Measurements from ENCODE around the gene UGT1A9.
"Not testable (repeated sequence)": the region's sequence is repeated elsewhere in the genome, so short reads cannot be mapped to it uniquely, and the experiment has no call there.

UGT1A9 gene

DNA sequence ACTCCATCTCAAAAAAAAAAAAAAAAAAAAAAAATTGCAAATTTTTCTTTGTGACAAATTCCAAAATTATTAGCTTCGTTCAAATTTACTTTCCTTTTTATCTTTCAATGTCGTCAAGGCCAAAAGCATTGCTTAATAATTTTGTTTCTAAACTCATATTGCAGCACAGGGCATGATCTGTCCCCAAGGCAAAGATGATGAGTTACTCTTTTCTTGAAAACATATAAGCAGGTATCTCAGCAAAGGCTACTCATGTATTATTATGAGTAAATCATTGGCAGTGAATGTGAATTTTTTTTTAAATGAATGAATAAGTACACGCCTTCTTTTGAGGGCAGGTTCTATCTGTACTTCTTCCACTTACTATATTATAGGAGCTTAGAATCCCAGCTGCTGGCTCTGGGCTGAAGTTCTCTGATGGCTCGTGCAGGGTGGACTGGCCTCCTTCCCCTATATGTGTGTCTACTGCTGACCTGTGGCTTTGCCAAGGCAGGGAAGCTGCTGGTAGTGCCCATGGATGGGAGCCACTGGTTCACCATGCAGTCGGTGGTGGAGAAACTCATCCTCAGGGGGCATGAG, 9.9 kb downstream of the UGT1A9 start, which contains the start of gene UGT1A7:
Gene UGT1A7, plus strand, starts transcription at position 381 of the 579 bp plus-strand sequence. Its CDS starts 37 bp downstream, at position 418.
- DNase-seq: no peak

DNA sequence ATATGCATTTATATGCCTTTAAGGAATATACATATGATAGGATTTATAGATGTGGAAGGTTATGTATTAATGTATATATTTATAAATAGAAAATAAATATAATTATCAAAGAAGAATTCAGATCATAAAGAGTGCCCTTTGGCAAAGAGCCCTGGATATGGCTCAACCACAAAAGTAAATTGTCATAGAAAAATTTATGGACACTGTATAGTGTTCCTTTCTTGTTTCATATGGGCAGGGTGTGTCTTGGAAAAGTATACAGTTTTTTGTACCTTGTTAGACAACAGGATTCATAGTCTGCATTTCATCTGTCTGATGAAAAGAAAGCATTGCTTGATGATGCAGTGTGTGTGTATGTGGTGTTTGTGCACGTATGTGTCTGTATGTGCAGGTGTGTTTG, 12.9 kb downstream of the UGT1A9 start:
- no peak for DNase-seq

DNA sequence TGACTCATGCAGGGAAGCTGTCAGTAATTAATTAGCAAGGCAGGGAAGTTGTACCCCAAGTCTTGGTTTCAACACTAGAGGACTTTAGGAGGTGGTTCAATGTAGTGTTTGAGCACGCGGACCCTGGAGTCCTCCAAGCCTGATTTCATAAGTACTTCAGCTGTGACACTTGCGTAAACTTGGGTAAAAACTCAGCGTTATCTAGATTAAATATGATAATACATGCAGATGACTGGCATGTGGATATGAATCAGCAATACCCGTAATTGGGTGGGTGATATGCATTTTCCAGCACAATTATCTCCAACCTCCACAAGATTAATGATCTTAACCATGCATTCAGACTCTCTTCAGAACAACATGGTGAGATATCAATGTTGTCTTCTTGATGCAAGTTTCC, 15.2 kb downstream of the UGT1A9 start:
- DNase-seq: no peak

DNA sequence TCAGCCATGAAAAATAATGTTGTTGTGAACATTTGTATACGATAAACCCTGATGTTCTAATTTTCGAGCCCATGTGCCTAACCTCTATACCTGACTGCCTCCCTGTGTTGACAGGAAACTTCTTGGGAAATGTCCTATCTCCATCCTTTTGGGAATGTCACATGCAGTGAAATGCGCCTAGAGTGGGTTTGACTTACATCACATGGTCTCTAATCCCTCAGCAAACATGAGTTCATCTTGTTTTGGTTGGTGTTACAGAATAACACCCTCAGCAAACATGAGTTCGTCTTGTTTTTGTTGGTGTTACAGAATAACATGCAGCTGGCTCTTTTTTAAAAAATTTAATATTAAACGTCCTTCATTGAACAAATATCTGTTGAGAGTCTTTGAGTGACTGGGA, 16.6 kb downstream of the UGT1A9 start:
- no peak for DNase-seq

DNA sequence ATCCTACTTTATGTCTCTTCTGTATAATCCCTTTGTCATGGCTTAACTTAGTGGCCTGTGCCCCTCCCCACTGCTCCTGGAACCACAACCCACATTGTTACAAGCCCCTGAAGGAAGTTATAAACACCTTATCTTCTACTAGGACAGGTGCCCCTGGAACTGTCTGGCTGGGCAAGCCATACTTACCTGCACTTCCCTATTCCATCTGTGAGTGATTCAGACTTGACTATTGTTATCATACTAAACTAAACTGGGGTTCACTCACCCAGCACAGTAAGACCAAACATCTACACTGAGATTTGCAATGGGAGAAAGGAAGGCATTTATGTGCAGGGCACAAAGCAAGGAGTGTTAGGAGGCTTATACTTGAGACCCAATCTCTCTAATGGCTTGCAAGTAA, 17.3 kb downstream of the UGT1A9 start:
- DNase-seq: no peak

DNA sequence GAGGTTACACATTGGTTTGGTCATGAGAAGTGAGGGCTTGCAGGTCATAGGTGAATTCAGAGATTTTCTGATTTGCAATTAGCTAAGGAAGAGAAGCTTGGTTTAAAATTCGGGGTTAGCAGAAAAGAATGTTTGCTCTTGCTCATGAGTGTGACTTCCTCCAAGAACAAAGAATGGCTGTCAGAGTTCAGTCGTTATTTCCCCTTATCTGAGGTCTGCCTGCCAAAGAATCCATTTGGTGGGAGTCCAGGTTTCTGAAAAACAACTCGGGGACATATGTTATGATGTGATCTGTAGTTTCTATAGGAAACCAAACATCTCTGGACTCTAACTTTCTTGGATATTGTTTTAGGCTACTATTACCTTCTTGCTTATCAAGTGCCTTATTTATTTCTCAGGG, 17.8 kb downstream of the UGT1A9 start:
- DNase-seq: no peak

DNA sequence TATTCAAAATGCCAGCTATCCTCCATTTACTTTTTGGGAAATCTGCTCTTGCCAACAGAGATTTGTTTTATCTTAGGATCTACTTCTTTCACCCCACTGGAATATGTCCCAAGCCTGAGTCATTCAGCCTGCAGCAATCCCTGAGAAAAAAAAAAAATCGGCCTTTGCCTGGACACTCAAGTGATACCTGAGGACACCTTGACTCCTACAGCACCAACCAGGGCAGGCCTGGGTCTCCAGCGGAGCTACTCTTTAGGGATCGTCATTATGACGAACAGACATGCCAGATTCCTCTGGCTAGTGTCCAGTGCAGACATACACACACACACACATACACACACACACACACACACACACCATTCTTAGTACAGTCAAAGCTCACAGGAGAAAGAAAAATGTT, 18.7 kb downstream of the UGT1A9 start:
- DNase-seq: no peak

DNA sequence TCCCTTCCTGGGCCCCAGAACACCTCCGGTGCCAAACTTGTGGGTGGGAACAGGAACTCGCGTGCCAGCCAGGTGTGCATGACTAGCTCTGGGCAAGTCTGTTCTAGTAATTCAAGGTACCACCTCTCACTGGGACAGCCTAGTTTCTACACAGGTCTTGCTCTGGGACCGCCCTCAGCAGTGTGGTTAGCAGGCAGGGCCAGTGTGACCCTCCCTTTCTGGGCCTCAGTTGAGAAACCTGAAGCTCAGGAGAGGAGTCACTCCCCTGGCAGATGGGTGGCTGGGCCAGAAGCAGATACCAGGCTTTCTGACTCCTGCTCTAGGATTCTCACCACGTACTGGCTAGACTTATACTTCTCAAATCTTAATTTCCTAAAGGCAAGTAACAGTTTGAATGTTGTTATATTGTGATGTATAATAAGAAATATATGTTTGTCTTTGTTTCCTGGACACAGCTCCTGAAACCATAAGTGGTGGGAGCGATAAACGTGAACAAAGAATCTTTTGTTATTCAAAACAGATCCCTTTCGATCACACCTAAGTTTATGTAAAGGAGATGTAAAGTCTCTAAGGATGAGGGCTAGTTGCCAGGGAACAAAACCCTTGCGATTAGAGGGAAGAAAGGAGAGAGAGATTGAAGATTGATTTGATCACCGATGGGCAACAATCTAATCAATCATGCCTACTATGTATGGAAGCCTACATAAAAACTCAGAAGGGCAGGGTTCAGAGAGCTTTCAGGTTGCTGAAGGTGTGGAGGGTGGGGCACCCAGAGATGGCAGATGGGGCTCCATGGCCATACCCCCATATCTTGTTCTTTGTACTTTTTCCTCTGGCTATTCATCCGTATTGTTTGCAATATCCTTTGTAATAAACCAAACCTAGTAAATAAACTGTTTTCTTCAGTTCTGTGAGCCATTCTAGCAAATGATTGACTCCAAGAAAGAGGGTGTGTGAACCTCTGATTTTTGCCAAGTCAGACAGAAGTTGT, 20.0 kb downstream of the UGT1A9 start:
- no peak for DNase-seq

DNA sequence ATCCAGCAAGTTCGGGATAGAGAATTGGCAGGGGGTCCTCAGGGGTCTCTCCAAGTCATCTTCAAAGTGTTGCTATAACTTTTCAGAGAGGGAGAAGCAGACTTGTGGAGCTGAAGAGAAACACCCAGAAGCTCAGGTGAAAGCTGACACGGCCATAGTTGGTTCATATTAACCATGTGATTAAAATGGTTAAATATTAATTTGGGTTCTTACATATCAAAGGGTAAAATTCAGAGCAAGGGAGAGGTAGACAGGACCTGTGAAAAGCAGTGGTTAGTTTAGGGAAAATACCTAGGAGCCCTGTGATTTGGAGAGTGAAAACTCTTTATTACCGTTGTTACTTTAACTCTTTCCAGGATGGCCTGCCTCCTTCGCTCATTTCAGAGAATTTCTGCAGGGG, 20.9 kb downstream of the UGT1A9 start, which contains the start of gene UGT1A6:
Gene UGT1A6, plus strand, starts transcription at position 243 of the 400 bp plus-strand sequence. Its CDS starts 115 bp downstream, at position 358.
- no peak for DNase-seq

DNA sequence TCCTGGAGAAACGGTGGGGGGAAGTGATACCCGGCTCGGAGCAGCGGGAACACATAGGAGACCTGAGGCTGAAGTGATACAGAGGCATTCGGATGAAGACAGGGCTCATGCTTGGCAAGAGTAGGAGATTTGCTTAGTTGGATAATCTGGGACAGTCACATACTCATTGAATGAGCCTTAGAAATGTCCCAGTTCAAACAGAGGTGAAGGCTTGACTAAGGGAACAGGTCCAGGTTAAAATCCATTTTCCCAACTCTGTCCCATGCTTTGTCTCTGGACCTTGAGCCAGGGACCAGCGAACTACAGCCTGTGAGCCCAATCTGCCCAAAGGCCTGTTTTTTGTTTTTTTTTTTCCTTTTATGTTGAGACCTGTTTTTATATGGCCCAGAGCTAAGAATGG, 22.3 kb downstream of the UGT1A9 start:
- no peak for DNase-seq

DNA sequence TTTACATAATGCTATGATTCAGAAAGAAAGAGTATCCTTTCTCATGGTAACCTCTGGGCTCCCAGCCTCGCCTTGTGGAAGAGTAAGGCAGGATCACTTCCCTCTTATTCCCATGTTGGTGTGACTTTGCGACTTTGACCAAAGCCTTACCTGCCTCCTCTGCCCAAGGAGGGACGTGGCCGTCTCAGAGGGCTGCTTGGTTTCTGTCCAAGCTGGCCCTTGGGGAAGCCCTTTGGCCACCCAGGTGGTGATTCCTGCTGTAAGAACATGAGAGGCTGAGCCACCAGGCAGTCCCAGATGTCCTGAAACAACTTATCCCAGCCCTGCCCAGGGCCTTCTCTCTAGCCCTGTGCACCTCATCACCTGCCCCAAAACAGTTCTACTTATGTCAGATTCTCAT, 27.0 kb downstream of the UGT1A9 start:
- DNase-seq: no peak

DNA sequence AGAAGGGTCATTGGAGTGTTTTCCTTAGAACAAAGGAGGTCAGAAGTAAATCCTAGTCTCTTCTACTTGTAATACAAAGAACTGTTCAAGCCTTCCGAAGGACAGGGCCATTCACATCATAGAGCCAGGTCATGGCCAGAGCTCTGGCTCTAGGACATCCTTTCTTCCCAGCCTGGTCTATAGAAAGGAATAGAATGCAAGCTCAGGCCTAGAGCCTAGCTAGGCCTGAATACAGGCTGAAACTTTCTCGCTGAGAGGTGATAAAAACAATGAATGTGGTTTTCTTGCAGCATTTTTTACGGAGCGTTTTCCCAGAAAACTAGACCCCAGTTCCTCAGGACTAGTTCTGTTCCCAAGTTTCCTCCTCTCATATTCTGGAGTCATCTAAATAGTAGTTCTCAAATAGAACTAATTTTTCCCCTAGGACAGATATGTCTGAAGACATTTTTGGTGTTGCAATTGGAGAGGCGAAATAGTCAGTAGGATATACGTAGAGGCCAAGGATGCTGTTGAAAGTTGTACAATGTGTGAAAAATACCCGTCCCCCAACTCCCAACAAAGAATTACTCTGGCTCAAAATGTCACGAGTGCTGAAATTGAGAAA, 27.8 kb downstream of the UGT1A9 start:
- DNase-seq: no peak

DNA sequence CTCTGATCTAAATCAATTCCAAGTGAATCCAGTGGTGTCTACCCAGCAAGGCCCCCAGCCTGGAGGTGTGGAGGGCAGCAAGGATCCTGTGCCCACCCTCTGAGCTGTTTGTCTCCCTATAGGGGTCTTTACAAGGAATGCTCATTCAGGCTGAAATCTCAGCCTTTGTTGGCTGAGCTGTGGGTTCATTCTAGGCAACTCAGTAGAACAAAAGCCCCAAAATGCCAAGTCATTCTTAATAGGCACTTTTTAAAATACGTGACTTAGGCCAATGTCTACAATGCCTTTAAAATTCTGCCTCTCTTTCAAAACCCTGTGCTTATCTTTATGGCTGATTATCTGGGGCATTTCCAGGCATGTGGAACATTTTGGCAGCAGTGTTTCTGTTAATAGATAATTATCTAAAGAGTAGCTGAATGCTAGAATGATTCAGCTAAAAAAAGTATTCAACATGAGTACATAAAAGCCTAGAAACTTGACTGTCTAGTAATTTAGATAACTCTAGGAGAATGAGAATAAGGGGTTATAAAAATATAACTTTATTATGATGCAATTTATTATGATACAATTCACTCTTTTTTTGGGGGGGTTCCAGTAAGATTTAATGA, 28.4 kb downstream of the UGT1A9 start:
- DNase-seq: peak; percentile 6

DNA sequence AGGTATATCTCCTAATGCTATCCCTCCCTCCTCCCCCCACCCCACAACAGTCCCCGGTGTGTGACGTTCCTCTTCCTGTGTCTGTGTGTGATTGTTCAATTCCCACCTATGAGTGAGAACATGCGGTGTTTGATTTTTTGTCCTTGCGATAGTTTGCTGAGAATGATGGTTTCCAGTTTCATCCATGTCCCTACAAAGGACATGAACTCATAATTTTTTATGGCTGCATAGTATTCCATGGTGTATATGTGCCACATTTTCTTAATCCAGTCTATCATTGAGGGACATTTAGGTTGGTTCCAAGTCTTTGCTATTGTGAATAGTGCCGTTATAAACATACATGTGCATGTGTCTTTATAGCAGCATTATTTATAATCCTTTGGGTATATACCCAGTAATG, 29.1 kb downstream of the UGT1A9 start:
- not testable (repeated sequence) for DNase-seq

DNA sequence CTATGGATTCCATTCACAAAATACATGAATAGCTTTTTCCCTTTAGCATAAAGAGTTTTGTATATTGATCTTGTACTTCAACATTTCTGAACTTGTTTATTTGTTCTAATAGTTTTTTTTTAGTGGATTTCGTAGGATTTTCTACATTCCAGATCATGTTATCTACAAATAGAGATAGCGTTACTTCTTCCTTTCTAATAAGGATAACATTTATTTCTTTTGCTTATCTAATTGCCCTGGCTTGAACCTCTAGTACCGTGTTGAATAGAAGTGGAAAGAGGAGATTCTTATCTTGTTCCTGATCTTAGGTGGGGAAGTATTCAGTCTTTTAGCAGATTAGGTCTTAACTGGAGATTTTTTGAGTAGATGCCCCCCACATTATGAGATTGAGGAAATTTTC, 30.5 kb downstream of the UGT1A9 start:
- DNase-seq: no peak

DNA sequence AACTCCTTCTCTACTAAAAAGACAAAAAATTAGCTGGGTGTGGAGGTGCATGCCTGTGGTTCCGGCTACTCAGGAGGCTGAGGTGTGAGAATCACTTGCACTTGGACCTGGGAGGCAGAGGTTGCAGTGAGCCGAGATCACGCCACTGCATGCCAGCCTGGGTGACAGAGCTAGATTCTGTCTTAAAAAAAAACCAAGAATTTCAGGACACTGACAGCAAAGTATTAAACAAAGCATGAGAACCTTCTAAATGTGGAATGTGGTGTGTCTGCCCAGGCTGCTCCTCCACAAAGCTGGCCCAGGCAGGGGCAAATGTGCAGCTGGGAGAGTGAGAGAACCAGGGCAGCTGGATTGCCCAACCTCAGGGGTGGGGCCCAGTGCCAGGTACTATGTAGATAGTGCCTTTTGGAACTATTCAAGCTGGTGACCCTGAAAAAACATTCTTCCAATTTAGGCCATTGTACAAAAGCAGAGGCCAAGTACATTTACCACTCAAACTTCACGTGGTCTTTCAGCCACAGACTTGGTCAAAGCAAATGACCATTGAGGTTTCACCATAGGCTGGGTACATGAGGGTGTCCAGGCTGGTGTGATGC, 34.3 kb downstream of the UGT1A9 start:
- DNase-seq: no peak

DNA sequence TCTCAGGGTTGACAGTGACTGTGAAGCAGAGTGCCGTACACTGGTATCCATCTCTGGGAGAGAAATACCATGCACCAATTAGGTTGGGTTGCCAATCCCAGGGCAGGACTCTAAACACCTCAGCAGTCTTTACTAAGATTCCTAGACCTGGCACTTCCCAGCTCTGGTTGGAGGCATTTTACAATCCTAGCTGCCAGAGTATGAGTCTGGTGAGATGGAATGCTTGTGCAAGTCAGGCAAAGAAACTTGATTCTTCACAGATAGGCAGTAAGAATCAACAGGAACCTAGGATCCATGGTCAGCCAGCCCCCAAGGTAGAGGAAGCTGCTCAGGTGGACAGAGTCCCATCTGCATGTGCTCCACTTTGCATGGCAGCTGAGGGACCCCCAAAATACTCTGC, 35.0 kb downstream of the UGT1A9 start:
- no peak for DNase-seq

DNA sequence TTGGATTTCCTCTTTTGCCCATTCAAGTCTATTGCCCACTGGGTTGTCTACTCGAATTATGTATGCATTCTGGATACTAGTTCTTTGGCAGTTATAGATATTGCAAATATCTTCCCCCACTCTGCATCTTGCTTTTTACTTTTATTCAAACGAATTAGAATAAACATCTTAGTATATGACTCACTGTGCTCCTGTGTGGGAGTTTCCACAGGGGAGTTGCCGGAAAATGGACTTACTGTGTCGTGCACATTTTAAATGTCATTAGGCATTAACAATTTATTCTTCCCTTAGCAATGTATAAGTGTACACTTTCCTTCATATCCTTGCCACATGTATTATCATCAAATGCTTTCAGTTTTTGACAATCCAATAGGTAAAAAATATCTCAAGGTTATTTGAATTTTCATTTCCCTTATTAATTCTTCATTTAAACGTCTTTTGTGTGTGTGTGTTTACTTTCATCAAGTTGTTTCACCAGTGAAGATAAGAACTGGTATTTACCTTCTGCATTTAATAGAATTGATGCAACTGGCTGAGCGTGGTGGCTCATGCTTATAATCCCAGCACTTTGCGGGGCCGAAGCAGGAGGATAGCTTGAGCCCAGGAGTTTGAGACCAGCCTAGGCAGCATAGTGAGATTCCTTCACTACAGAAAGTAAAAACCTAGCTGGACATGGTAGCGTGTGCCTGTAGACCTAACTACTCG, 36.4 kb downstream of the UGT1A9 start:
- DNase-seq: no peak

DNA sequence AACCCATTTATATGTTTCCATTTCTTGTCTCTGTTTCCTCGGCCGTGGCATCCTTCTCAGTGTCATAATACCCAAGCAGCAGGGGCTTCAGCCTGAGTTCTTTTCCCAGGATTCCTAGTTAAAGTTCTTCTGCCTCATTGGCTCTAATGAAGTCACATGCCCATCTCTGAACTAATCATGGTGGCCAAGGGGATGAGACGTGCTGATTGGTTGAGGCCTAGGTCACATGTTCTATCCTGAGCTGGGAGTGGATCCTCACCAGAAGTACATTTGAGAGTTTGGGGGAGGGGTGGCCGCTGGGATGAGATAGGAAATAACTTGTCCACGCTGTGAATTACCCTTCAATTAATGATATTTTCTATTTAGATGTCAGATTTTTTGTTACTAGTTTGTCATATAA, 37.2 kb downstream of the UGT1A9 start:
- DNase-seq: no peak

DNA sequence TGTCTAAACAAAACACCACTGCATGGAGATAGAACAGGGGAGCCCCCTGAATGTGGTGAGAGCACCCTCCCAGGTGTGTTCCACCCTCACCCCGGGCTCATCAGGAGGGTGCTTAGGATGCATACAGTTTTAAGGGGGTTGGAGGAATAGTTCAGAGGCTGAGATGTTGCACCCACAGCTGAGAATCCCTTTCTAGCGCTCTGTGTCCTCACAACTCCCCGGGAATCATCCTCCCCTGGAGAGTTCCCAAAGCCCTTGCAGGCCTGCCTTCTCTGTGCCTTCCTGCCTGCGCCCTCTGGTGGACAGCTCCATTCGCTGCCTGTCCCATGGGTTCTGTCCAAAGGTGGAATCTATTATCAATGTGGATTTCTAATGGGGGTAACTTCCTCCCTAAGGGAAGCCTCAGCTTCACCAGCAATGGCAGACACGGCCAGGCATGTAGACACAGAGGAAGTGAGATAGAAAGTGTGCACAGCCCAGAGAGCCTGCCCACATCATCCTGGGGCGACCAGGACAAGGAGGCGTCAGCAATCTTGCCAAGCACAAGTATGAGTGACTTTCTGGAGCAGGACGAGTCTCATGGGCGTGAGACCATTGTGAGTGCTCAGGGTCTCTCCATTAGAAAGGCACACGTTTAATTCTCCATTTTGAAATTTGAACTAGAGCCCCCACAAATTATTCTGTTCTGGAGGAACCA, 39.8 kb downstream of the UGT1A9 start:
- peak; percentile 63 for DNase-seq

DNA sequence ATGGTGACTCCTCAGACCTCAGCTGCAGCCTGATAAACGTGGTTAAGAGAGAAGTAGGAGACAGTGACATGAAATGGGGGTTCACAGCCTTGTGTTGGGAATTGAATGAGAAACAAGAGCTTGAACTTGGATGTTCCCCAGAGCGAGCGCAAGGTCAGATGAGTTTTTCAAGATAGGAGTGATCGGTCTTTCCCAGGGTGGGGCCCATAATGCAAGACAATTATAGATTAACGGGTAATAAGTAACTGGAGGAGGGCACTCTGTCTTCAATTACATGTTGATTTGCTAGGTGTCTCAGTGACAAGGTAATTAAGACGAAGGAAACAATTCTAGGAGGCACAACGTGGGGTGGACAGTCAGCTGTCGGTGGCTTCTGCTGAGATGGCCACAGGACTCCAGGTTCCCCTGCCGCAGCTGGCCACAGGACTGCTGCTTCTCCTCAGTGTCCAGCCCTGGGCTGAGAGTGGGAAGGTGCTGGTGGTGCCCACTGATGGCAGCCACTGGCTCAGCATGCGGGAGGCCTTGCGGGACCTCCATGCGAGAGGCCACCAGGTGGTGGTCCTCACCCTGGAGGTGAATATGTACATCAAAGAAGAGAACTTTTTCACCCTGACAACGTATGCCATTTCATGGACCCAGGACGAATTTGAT, 41.0 kb downstream of the UGT1A9 start, which contains the start of gene UGT1A5:
Gene UGT1A5, plus strand, starts transcription at position 297 of the 651 bp plus-strand sequence. Its CDS starts 85 bp downstream, at position 382.
- DNase-seq: no peak

Data from NCI-H1105 (cell line).